ENCODE measurements around the gene MPL.
A peak's percentile ranks its signal among the peaks of the same experiment; 100 is the strongest.

MPL gene

GRCh38 chr1:43306688-43307457, 30.7 kb upstream of the MPL start:
- no peak for DNase-seq

GRCh38 chr1:43307458-43308158, 30.0 kb upstream of the MPL start:
- DNase-seq: no peak

- no peak for DNase-seq
Observed at GRCh38 chr1:43308635-43309404, 28.8 kb upstream of the MPL start.

GRCh38 chr1:43309405-43310025, 28.1 kb upstream of the MPL start:
- no peak for DNase-seq

- no peak for DNase-seq
Observed at GRCh38 chr1:43311521-43311920, 26.1 kb upstream of the MPL start.

GRCh38 chr1:43312212-43312623, 25.4 kb upstream of the MPL start:
- DNase-seq: no peak

- DNase-seq: no peak
Observed at GRCh38 chr1:43312663-43313515, 24.7 kb upstream of the MPL start.

GRCh38 chr1:43313771-43314170, 23.8 kb upstream of the MPL start:
- DNase-seq: no peak

GRCh38 chr1:43314233-43314632, 23.4 kb upstream of the MPL start:
- DNase-seq: no peak

GRCh38 chr1:43315481-43315880, 22.1 kb upstream of the MPL start:
- no peak for DNase-seq

- DNase-seq: no peak
Observed at GRCh38 chr1:43315963-43316737, 21.5 kb upstream of the MPL start.

- no peak for DNase-seq
Observed at GRCh38 chr1:43316738-43317520, 20.7 kb upstream of the MPL start.

- peak; percentile 42 for DNase-seq
Observed at GRCh38 chr1:43317817-43318471, 19.7 kb upstream of the MPL start.

GRCh38 chr1:43318831-43319230, 18.8 kb upstream of the MPL start:
- no peak for DNase-seq

GRCh38 chr1:43319288-43319687, 18.3 kb upstream of the MPL start:
- no peak for DNase-seq

- DNase-seq: no peak
Observed at GRCh38 chr1:43319766-43320165, 17.9 kb upstream of the MPL start.

- no peak for DNase-seq
Observed at GRCh38 chr1:43321331-43321891, 16.2 kb upstream of the MPL start.

GRCh38 chr1:43322506-43322905, 15.1 kb upstream of the MPL start:
- no peak for DNase-seq

- DNase-seq: no peak
Observed at GRCh38 chr1:43324810-43325209, 12.8 kb upstream of the MPL start.

GRCh38 chr1:43325381-43325780, 12.2 kb upstream of the MPL start:
- DNase-seq: no peak
